Stimulated activated CD8-positive, alpha-beta memory T cell treated with anti-CD3 and anti-CD28 coated beads, Interleukin-15, amount 100 ng/mL, for 4 hours (primary cell): ENCODE results near the gene NEU3.

Experiments
- DNase-seq, 2 donors: peaks; one replicate each; pipeline ENCODE4 v3.0.0-alpha.2; 2020; ENCODE audit warnings: low read depth in 2 of 2

NEU3 gene

GRCh38 chr11:75063741-75064314, 75.1 kb downstream of the NEU3 start:
- DNase-seq, result no peak

- no peak for DNase-seq
These were observed 77.3 kb downstream of the NEU3 start for GRCh38 chr11:75066061-75066460.
